NCI-H82 treated with DMSO at 0.1 percent for 48 hours (cell line): ENCODE measurements around the gene TMA16.
A peak's percentile ranks its signal among the peaks of the same experiment; 100 is the strongest.
"Not testable (repeated sequence)": the region's sequence is repeated elsewhere in the genome, so short reads cannot be mapped to it uniquely, and the experiment has no call there.

Source experiments
- DNase-seq: peaks from one replicate; lab custom pipeline; 2025; ENCODE audit not compliant: unreplicated experiment; lab: John Stamatoyannopoulos, UW

TMA16 gene

DNA sequence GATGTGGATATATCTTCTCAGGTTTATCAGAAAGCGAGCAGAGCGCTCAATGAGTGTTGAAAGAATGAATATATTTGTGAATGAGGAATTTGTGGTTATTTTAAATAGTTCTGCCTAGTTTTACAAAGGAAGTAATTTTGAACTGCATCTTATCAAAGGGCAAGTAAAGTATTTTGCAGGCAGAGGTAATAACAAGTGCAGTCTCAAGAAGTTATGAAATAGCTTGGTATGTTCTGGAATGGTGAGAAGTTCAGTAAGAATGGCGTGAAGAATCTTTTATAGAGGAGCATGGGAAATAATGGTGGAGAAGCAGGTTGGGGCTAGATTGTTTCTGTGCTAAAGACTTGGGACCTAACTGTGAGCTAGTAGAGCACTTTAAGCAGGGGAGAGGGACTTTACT lies 10.9 kb downstream of the TMA16 start:
- DNase-seq = no peak

DNA sequence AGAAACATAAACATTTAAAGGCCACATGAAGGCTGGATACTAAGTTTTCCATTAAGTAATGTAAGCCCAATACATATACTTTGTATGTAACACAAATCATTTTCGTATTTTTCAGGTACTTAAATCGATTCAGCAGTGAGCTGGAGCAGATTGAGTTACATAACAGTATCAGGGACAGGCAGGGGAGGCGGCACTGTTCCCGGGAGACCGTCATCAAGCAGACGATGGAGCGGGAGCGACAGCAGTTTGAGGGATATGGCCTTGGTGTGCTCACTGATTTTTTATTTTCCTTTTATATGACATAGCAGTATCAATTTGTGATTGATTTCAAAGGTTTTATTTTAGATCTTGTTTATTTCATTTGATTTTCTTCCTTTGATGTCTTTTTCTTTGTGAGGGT lies 20.7 kb downstream of the TMA16 start:
- DNase-seq = no peak

DNA sequence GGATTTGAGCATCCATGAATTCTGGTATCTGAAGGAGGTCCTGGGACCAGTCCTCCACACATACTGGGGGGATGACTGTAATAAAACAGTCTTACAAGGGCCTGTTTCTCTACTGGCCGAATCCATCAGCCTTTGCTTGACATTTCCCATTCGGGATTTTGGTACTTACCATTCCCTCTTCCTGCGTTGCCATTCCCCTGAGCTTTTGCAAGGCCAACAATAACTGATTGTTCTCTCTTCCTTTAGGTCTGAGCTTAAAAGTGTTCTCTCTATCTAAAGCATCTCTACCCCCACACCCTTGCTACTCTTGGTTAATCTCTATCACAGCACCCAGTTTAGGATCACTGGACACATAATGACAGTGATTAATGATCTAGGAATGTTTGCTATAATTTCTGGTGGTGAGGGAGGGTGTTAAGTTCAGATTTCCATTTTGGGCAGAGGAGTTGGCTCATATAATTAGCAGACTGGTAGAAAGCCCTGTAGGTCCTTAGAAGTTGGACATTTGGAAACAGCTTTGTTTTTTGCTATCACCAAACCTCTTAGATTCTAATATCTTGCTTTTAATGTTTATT lies 29.4 kb downstream of the TMA16 start:
- peak; percentile 58 for DNase-seq

DNA sequence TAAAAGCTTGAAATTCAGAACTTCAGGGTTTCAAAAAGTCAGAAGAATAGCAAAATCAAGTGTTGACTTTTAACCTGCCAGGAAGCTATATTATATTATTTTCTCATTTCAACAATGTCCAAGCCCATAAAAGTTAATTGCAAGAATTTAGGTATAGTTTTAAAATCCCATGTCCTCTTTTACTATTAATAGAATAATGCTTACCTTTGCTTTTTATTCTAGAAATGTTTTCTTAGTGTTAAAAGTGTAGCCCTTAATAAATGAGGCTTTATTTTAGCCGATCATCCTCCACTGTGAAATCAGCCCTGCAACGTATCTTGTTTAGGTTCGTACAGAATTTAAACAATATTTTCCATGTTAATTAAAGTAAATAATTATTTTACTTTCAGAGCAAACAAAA lies 31.5 kb downstream of the TMA16 start:
- DNase-seq = no peak

DNA sequence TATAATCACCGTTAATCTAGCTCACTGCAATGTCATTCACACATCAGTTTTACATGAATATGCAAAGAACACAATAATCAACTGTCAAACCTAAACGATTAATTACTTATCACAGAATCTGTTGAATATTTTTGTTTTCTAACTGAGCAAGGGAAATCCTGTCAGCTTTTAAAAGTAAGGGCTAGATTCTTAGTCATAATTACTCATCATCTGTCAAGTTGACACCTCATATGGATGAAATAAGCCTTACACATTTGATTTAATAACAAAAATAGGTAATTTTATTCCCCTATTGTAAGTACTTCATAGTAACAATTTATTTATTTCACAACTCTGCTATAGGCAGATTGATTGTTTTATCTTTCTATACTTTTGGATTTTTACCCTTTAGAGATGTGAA lies 32.7 kb downstream of the TMA16 start:
- DNase-seq = no peak

DNA sequence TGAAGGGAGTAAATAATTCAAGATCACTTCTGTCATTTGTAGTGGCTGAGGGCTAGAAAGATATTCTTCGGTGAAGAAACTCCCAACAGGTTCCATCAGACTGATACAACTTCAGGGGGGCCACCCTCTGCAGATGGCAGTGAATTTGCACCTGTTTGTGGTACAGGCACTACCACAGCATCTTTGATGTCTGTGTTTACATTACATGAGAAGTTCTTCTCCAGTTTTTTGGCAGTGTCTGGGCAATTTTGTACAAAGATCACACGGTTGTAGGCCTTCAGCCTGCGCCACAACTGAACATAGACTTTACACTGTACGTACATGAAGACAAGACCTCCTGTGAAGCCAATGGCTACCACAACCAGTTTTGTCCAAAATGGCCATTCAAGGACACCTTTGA lies 34.2 kb downstream of the TMA16 start:
- no peak for DNase-seq

DNA sequence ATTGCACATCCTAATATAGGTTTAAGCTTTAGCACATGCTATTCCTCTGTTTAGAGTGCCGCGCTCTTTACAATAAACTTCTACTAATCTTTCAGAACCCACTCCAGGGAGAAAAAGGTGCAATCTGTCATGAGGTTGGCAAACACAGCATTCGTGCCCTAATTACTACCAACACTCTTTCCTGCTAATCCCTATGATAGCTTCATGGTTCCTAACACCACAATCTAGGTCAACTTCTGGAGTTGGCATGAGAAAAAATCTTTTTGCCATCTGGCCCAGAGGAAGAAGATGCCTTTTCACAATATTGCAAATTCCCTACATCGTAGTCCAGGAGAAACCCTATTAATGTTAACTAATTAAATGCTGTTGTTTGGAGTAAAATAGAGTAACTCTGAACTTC lies 39.6 kb downstream of the TMA16 start:
- no peak for DNase-seq

DNA sequence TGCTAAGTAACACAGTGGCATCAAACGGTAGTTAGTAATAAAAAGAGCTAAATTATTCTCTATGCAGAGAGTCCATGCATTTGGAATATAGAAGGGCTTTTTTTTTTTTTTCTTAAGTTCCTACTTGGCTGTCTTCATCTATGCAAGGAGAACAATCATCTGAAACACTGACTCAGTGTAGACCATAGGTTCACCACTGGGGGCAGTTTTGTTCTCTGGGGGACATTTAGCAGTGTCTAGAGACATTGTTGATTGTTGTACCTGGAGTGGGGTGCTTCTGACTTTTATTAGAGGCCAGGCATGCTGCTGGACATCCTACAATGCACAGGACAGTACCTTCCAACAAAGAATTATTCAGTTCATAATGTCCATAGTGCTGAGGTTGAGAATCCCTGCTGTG lies 41.2 kb downstream of the TMA16 start:
- DNase-seq = no peak

DNA sequence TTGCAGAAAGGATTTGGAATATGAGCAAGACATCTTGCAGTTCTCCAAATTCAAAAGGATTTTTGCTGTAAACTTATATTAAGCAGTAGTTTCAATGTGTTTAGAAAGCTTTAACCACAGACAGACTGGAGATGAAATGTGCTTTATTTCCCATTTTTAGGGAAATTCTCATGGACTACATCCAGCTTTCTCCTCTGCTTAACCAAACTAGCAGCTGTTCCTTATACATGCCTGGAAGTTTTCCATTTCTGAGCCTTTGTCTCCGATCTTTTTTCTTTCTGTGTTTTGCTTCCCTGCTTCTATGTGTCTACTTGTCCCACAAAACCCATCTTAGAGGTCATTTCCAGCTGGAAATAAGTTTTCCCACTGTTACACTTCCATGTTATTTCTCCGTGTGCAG lies 41.6 kb downstream of the TMA16 start:
- DNase-seq = no peak

DNA sequence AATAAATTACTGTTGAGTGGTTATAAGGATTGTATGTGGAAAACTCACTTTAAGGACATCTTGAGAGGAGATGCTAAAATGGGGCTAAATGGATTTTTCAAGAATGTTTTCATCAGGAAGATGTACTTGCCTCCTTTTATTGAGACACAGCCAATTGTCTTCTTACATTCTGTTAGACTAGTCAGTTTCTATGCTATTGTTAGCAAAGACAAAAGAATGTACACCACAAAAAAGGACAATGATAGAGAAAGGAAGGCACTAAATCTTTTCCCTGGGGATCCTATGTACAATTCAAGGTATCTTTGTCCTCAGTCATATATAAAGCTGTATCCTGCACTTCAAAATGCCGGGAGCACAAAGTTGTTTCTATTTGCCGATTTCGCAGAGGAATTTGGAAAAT lies 42.6 kb downstream of the TMA16 start:
- no peak for DNase-seq

DNA sequence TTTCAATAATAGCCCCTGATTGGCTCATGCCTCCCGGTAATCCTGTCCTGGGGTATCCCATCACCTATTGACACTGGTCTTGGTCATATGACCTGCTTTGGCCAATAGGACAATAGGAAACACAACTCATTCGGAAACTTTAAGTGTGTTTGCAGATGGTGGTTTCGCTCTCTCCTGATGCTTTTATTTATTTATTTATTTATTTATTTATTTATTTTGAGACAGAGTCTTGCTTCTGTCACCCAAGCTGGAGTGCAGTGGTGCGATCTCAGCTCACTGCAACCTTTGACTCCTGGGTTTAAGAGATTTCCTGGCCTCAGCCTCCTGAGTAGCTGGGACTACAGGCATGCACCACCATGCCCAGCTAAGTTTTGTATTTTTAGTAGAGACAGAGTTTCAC lies 44.3 kb downstream of the TMA16 start:
- DNase-seq = not testable (repeated sequence)

DNA sequence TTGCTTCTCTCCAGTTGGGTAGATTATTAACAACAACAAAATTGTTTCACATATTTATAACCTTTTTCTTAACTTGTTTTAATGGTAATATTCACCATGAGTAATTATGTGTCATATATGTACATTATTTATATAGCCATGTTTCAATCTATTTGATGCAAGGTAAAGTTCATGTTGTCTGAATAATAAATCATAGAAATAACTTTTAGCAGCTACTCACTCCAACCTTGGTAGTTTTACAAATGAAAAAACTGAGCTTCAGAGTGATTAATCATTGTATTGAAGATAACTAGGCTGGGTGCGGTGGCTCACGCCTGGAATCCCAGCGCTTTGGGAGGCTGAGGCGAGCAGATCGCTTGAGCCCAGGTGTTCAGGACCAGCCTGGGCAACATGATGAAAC lies 46.0 kb downstream of the TMA16 start:
- DNase-seq = no peak

DNA sequence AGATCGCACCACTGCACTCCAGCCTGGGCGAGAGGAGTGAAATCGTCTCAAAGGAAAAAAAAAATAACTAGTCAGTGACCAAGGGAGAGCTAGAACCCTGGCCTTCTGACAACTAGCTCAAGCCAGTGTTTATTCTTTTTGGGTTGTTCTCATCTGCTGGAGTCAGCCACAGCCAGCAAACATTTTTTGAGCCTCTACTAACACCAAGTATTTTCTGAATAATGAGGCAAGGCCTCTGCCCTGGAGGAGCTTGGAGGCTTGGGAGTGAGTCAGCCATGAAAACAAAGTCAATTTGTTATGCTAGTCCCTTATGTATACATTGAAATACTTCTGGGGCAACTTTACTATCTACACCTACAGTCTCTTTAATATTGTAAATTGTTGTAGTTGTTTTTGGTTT lies 46.5 kb downstream of the TMA16 start:
- no peak for DNase-seq

DNA sequence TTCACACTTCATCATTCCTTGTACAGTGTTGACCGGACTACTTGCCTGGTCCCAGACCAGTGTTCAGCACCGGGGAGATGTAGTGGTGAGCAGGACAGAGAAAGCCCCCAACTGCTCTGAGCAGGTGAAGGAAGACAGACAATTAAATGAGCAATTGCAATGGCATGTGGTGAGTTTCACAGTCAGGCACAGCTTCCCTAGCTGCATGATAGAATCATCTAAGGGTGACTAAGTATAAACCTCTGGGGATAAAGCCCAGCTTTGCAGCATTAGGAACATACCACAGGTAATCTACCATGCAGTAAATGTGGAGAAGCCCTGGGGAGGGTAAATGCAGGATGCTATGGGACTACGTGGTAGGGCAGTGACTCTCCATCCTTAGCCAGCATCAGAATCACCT lies 47.8 kb downstream of the TMA16 start:
- DNase-seq = no peak

DNA sequence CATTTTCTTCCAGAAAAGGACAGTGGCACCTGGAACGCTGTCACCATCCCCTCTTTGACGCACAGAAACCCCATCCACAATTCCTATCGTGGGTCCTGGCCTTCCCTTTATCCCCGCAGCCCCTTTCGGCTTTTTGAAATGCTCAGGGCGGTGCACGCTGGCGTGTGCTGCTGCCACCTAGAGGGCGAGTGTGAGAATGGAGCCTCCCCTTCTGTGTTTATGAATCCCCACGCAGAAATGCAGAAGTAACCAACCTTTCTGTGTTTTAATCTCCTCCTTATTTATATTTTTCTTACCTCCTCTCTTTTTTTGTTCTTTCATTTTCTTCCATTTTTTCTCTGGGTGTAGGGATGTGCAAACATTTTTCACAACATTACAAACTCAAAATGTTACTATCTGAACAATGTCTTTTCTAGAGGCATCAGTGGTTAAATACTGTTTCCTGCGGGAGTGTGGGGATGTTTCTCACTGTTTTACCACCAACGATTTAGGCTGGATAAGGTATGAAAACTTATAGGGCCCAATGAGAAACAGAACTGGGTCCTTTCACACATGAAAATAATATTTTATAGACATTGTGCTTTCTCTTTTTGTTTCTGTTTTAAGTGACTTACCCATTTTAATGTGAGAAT lies 50.0 kb downstream of the TMA16 start:
- peak; percentile 33 for DNase-seq

DNA sequence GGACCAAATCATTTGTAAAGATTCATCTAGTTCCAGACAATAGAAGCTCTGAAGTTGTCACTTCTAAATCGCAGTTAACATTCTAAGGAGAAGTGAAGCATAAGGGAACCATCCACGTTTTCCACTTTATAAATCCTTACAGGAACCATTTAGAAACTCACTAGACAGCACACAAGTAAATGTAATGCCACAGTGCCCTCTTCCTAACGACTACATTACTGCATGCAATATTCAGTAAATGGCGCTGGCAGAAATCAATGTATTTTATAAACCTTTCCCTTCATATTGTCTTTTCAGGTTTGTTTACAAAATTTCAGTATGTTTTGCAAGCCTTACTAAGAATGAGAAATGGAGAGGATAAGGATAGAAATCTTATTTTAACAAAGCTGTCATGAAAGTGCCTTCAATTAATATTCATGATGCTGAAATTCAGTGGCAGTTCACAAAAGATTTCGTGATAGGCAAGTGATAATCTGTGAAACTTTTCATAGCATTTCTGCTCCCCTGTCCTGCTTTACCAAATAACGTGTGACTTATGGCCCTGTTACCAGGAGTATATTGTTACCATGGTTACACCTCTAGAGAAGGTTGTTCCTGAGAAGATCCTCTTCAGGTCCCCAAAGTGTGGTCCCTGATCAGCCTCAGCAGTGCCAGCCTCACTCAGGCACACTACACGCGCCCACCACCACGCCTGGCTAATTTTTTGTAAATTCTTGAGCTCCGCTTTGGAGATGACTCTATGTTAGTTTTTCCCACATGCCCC lies 54.2 kb downstream of the TMA16 start:
- peak; percentile 45 for DNase-seq

DNA sequence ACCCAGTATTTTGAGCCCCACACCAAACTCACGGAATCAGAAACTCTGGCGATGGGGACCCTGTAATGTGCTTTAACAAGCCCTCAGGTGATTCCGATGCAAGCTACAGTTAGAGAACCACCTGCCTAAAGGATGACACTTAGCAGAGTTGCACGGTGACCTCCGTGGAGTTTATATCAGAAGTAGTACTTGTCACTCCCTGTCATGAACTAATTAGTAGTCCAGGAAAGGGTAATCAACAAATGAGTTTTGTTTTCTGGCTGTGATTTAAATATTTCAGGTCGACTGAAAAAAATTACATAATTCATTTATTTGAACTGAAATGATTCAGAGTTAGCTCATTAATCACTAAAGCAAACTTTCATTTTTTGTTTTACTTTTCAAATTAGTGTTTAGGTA lies 56.4 kb downstream of the TMA16 start:
- no peak for DNase-seq

DNA sequence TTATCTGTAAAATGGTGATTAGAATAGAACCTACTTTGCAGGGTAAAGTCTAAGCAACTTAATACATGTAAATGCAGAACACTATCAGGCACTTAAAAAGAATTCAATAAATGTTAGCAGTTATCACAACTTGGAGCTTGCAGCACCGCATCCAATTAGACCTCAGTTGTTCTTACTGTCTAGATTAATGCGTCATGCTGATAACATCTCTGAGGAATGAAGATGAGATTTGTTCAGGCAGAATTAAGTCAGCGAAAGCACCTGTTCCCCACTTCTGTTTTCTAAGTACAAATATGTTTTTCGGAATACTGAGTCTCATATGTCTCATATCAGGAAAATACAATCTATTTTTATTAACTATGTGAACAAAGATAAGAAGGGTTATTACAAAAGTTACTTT lies 58.7 kb downstream of the TMA16 start:
- no peak for DNase-seq

DNA sequence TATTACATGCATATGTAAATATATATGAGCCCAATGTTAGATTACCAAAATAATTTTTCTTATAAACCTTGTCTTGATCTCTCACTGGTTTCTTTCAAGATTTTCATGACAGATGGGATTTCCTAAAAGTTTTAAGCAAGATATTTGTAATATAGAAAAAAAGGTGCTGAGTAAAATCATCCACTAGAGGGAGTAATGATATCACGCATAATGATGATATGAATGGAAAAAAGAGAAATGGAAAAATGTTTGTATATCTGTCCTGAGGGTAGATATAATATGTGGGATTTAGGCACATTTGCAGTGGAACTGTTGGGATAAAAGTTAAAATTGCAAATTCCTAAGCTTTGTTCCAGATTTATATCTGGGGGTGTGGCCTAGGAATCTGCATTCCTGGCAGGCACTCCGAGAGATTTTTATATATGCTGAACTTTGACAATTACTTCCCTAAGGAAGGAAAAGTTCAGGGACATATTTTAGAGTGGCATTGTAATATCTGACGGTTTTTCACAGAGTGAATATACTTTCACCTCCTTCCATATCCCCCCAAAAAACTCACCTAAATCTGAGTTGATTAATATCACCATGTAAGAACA lies 60.5 kb downstream of the TMA16 start:
- DNase-seq = peak; percentile 19

DNA sequence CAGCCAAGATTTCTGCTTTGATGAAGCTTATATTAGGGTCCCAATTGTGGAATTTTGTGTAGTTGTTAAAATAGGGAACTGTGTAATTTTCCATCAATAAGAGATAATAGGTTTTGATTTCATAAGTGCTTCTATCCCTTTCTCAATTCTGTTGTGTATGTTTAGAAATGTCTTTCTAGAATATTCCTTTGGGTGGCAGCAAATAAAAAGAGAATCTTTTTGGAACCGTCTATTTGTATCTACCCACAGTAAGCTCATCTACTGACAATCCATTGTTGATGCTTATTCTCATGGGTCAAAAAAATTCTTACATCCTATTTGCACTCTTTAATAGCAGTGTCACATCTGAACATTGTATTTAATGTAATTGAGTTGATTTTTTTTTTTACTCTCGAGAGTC lies 61.7 kb downstream of the TMA16 start:
- no peak for DNase-seq

DNA sequence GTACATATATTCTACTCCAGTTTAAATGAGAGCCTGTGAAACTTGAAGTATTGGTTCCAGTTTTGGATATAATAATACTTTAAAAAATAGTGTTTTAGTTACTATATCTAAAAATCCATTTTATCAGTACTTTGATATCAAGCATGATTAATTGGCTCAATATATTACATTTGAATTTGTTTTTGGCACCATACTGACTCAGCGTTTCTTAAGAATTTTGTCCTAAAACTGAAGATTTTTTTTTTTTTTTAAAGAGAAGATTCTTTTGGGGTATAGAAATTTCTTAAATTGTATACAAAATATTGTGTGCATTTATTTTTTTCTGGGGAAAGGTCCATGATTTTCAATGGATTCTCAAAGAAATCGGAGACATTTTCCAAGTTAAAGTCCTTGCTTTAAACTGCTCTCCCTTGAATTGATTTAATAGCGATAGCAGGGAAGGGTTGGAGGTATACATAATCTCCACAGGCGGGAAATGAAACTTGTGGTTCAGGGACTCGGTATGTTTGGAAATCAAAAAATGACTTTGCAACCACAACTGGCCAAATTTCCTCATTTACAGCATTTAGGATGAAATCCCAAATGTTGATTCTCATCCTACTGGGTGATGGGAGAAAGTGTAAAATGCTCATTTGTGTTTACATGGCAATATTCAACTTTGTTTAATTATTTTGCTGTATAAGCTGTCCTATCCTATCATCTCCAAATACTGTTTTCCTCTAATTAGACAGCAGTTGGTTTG lies 62.3 kb downstream of the TMA16 start:
- DNase-seq = no peak
